ENCODE results near the gene RBM14.

- no peak for TF ChIP-seq CTCF (IDR thresholded peaks at IDR 0.05)
- no peak for TF ChIP-seq POLR2A (IDR thresholded peaks at IDR 0.05)
Observed at GRCh38 chr11:66595245-66595904, 21.1 kb upstream of the RBM14 start.
